ENCODE results near the gene EGFR.
A peak's percentile ranks its signal among the peaks of the same experiment; 100 is the strongest.

The EGFR gene

DNA sequence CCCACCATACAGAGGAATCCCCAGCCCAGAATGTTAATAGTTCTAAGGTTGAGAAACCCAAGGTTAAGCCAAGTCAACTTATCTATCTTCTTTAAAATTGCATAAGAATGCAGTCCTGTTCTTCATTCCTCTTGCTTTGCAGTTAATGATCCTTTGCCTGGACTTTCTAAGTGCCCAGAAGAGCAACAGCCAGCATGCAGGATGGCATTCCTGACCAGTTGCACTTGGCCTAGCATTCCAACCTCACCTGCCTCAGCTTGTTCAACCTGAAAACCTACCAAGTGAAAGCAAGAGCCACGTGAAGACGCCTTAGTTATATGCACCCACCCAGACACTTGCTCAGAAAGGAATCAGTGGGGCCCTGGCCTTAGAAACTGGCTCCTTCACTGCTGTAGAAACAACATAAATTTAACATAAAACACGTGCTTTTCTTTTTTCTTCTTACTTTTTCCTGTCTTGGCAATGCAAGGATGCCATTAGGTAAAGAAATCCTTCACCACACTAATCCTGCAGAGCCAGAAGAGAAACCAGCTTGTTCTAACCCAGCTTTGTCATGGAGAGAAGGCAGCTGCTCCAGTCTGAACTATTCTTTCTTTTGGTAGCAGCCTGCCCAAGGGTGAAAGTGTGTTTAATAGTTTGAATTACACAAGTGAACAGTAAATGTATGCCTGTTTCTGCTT lies 25.0 kb downstream of the EGFR start:
- no peak for DNase-seq

DNA sequence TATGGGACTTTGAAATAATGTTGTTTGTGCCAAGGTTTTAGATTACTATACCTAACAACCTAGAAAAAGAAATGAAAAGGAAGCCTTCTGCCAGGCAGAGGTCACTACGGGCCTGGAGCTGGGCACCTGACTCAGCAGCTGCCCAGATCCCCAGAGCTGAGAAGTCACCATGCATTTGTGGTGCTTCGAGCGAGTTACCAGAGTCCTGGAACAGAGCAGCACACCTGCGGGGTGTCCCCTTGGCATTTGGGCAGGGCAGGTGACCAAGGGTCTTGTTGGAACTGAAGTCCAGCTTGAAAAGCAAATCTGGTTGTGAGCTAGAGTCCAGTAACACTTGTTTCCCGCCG lies 25.5 kb downstream of the EGFR start:
- DNase-seq = no peak

DNA sequence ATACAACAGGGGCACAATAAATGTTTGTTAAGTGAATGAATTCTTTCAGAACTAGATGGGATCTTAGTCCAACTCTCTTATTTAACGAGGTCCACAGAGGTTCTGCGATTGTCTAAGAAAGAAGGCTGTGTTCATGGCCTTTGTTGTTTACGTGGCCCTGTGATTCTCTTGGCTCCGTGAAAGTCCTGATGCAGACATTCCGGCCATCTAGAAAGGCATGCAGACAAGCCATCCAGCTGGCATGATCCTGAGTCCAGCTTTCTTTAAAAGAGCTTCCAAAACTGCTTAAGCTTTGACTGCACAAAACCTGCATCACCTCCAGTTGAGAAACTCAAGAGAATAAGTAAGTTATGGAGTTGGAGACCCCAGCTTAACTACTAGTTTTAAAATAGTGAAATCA lies 26.0 kb downstream of the EGFR start:
- DNase-seq = no peak

DNA sequence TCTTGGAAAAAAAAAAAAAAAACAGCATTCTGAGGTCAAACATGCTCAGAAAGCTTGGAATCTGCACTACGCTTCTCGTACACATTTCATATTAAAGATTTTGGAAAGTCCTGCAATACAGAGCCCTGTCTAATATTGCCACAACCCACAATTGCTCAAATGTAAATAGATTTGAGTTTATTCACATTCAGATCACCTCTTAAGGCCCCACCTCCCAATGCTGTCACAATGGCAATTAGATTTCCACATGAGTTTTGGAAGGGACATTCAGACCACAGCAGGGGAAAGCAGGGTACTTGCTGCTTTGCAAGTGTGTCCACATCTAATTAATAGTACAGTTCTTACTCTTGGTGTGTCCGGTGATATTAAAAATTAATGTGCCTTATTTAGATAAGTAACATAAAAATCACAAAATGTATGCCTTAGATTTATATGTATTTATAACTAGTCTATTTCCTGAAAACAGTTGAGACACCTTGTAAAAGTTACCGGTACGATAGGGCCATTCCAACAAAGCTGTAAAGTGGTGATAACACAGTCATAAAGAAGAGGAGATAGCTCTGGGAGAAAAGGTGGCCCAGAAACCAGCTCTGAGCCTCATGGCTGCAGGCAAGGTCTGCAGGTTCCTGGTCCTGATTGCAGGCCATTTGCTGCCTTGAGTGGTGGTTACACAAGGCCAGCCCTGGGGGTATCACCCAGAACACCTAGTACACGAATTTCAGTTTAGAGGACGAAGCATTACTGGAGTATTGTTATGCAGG lies 27.9 kb downstream of the EGFR start:
- no peak for DNase-seq

DNA sequence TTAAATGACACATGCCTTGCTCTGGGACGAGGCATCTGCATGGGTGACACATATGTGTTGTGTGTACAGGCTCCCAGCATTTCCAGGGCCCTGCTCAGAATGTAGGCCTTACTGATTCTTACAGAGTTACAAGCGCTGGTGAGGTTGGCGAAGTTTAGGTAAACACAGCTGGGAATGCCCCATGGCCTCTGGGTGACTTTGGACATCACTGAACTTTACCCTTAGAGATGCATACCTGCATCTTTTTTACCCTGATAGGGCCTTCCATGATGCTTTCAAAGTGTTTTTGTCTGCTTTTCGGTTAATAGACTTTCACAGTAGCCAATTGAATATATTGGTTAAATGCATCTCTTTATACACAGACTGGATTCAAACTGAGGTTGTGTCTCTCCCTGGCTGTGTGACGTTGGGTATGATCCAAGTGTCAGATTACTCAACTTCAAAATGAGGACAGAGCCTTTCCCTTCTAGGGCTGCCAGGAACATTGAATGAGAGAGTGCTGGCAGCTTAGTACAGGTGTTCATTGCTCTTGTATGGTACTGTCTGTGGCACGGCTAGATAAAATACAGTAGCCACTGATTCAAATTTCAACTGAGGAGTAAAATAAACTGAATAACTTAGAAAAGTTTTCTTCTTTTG lies 29.5 kb downstream of the EGFR start:
- peak; percentile 10 for DNase-seq

DNA sequence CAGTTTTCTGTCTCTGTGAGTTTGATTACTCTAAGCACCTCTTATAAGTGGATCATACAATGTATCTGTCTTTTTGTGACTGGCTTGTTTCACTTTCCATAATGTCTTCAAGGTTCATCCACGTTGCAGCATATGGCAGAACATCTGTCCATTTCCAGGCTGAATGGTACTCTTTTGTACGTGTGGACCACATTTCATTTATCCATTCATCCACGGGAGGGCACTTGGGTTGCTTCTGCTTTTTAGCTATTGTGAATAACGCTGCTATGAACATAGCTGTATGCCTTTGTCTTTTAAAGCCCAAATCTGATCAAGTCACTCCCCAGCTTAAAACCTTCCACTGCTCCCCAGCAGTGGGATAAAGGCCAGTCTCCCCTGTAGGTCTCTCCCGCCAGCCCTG lies 31.5 kb downstream of the EGFR start:
- DNase-seq = no peak

DNA sequence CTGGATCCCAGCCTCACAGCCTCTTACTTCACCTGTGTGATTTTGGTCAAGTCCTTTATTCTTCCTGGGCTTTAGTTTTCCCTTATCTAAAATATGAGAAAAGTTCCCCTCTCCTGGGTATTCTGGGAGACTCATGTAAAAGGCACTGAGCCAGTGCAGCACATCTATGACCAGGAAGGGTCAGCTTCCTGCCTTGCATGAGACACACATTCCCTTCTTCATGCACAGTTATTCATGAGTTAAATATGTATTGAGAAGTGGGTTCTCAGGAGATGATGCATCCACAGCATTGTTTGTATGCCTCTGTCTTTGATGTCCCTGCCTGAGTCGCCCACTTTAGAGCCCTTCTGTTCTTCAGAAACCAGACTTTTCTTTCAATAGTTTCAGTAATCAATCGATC lies 33.3 kb downstream of the EGFR start:
- DNase-seq = no peak

DNA sequence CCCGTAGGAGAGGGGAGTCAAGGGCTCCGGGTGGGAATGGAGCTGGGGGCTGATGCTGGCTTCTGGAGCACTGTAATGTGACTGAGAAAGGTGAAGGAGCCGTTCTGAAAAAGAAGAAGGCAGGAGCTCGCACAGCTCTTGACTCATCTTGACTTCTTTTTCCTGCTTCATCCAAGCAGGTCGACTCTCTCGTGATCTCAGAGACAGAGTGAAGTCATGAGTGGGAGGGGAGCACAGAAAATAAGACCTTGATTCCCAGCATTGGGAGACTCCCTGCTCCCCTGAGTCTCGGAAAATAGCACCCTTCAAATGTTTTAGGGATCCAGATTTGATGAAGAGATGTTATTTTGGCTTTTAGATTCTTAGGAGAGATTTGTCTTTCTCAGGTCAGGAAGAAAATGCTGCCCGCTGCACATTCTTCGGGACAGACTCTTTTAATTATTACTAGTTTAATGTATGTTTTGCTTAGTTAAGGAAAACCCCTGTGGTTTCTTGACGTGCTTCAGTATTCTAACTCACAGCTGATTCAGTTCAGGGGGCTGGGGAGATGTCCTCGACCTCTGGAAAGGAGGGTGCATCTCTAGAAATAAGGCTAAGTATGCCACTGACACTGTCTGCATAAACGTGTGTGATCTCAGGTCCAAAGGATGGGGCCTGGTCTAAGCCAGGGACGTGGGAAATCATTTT lies 34.1 kb downstream of the EGFR start:
- DNase-seq = no peak

DNA sequence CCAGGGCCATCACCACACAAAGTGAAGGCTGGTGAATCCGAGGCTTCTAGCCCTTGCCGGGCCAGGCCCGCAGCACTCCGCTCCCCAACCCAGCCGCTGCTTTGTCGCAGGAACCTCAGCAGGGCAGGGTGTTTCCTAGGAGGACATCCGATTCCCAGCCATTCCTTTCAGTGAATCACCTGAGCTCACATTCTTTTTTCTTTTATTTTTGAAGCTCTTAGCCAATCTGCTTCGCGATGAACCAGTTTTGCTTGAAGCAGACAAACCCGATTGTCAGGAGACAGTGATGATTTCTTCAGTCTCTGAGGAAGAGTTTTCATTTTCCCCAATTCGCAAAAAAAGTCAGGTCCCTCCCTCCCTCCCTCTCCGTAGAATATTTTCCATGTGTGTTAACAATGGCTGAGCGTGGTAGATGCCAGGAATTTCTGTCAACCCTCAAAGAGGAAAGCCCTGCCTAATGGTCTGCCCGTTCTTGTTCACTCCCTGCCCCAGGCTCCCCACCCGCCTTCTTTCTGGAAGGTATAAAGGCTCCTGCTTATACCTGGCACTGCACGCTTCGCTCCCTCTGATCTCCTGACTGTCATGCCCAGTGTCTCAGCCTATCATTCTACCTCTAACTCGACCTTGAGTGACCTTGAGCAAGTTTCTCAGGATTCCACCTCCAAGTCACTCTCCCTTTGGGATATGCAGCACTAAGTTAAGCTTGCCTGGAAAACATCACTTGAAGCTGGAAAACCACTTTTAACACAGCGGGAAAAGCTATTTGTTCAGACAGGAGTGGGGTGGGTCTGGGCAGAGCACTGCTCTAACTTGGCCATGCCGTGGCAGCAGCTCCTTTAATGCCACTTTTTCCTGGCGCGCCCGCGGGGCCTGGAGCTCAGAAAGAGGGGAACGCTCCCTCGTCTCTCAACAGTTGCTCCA lies 35.1 kb downstream of the EGFR start:
- no peak for DNase-seq

DNA sequence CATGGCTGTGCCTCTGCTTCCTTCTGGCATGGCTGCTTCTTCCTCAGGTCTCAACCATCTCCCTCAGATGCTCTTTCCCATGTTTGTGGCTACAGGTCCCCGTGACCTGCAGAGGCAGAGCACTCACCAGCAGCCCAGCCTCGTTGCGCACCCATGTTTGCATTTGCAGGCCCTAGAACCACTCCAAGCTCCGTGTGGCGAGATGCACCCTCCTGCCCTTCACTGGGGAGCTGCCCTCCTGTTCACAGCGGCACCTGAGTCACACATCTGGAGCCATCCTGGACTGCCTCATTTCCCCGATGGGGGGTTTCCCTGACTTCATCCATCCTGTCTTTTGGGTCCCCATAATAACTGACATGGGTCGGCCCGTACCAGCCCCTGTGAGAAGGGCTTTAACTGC lies 35.9 kb downstream of the EGFR start:
- DNase-seq = no peak

DNA sequence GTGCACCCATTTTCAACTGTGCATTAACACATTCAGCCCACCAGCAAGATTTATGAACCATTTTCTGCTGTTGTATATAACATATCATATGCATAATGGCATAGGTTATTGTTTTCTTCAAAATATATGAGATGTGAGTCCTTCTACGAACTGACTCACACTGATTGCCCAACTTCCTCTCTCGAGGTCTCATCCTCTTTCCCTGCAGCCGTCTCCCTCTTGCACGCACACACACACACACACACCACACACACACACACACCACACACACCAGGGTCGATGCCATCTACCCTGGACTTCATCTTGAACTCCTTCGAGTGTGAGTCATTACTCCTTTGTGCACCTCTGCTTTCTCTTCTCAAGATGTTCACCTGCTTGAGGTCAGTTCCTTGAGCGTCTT lies 36.7 kb downstream of the EGFR start:
- DNase-seq = no peak

DNA sequence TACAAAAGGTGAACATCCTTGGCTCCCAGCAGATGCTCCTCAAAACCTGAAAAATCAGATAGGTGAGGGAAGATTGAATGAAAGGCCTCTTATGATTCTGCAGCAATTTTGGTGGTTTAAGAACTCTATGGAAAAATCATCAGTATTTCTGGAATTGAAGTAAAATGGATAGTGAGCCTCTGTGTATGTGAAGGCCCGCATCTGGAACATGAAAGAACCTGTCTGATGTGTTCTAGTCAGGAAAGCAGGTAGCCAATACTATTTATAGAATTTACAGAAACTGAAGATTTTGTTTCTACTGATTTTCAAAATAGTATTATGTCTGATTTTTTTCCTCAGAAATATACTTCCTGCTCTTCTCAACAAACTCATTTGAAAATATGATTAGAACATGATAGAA lies 37.3 kb downstream of the EGFR start:
- no peak for DNase-seq

DNA sequence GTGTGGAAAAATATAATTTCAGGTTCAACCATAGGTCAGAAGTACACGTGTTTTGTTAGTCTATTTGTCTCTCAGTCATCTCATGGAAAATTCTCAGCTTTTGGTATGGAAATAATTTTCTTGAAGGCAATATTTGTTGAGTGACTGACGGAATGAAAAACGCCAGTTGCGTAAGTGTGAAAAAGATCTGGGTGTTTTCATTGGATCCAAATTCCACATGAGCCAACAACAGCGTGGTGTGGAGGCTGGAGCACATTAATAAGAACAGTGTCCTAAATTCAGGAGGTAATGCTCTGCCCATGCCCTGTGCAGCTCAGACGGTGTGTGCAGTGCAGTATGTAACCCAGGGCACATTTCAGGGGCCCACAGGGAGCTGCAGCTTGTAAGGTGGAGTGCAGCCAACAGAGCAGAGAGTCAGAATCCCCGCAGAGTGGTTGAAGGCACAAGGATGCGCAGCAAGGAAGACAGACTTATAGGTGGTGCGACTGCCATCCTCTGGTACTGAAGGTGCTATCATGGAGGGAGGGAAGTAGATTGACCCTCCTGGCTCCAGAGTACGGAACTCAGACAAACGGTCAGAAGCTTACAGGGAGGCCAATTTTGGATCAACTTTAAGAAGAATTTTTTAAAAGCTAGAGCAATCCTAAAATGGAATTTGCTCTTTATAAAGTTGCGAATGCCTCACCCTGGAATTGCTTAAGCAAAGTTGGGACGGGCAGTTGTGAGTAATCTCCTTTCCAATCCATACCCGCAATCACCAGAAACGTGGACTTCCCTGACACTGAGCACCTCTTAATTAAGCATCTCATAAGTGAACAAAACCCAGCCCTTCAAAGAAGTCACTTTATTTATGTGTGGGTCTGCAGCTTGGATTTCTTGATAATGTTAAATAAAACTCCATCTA lies 38.0 kb downstream of the EGFR start:
- no peak for DNase-seq

DNA sequence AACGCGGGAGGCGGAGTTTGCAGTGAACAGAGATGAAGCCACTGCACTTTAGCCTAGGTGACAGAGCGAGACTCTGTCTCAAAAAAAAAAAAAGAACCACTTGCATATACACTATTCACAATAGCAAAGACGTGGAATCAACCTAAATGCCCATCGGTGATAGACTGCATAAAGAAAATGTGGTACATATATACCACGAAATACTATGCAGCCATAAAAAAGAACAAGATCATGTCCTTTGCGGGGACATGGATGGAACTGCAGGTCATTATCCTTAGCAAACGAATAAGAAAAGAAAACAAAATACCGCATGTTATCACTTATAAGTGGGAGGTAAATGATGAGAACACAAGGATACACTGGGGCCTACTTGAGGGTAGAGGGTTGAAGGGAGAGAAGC lies 39.5 kb downstream of the EGFR start:
- no peak for DNase-seq

DNA sequence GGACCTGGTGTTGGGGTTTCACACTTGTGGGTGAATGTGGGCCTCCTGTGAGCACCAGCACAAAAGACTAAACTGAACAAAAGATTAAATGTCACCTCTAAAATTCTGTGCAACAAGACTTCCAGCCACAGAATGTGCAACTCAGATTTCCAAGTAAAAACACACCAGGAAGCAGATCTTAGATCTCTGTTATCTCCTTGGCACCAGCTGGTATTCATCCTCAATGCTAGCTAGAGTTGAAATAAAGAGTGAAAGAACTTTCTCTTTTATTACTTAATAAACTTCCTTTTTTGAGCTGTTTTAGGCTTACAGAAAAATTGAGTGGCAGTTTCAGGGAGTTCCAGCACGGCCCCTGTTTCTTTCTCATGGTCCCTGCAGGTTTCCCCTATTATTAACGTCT lies 40.2 kb downstream of the EGFR start:
- no peak for DNase-seq

DNA sequence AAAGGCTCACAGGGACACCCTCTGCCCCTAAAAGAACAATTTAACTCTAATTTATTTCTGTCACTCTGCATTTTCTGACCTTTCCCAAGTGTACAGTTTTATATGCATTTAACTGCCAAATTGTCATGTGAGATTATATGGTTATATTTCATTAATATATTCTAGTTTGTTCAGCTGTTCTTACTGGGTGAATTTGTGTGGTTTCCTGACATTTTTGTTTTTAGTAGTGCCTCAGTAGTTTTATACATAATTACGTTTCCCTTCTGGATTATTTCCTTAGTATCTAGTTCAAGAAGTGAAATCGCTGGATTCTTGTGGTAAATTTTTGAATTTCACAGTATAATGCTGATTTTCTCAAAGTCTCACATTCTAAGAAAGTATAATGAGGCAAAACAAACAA lies 41.3 kb downstream of the EGFR start:
- no peak for DNase-seq

DNA sequence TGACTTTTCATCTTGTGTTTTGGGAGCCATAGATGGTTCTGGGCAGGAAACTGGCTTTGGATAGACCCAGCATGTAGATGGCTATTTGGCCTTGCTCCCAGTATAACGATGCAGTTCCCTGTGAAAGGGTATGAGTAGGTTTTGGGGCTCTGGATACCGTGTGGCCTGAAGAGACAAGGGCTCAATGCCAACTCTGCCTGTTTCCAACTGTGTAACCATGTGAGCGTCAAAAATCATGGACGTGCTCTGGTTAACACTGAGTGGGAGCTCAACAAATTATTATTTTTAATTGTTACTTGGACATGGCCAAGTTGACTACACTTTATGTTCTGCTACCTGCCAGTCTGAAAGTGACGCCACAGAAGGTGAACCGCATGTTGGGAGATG lies 41.8 kb downstream of the EGFR start:
- DNase-seq = peak; percentile 26

DNA sequence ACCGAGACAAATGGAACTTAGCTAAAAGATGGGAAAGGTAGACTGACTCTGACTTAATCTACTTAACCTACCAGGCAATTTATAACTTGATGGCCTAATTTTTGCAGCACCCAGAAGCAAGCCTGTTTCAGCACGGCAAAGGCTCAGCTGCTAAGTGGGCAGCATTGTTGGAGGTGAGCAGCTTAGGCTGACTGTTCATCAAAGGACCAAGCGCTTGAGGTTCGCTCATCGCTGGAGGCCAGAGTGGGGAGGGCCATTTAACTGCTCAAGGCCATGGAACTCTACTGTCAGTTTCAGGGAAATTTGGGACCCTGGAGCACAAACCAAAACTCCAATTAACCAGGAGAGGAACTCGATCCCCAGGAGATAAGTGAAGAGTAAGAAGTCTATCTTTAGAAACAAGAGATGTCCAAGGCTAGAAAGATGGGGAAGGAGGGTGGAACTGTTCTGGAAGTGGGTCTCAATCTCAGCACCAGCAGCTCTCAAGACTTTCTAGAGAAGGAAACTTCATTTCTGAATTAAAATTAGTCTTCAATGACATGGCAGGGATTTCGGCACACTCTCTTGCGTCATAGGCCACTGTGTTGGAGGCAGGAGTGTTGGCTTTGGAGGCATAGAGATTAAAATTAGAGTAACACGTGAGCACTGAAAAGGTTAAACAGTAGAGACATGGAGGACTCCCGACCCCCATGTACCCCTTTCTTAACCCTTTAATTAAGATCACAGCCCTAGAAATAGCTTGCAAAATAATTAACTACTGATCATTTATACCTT lies 43.1 kb downstream of the EGFR start:
- no peak for DNase-seq

DNA sequence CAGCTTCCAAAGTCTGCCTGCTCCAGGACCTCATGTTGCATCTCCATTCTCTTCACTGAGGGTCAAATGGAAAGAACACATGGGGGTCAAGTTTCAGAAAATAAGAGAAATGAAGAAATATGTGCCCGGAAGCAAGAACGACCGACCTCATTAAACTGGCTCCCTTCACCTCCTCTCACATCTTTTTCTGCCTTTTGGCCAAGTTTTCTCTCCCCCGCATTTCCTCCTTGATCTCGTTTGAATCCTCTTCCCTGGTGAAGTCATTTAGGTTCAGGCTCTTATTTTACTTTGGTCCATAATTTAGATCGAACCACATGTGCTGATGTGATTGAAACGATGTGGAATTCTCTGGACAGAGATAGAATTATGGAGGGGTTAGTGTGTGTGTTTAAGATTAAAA lies 44.2 kb downstream of the EGFR start:
- DNase-seq = no peak

DNA sequence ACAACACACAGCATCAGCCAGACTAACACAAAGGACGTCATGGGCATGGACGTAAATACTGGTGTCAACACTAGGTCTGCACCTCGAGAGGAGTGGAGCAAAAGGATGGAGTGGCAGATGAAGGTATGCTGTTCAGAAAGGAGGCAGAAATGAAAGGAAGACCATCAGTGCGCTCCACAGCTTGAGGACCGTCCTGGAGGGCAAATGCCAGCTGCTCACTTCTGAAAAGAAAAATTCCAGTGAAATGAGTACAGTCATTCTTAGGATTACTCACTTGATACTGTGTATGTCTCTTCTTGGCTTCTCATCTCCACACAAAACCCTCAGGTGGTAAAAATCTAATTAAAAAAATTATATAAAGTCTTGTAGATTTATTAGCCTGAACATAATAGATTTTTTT lies 44.8 kb downstream of the EGFR start:
- no peak for DNase-seq

DNA sequence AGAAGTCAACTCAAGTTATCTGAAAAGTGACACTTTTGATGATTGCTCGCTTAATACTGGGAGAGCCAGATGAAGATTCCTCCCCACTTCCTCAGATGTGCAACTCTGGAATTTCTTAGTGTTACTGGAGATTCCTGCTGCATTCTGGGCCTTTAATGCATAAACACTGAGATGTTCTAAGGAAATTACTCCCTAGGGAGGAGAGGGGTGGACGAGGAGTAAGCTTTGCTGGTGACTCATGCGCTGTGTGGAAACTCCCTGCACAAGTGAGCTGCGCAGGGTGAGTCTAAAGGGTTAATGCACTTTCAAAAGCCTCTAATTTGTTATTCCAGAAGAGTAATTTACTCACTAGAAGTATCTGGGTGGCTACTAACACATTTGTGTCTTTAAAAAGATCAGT lies 46.3 kb downstream of the EGFR start:
- no peak for DNase-seq
